K562 (cell line): Measurements from ENCODE around the gene FOXP4.

Experiments used
- COPS2 ChIP-seq: fragments of 450-650 bp; conservative IDR thresholded peaks from 2 replicates; pipeline ENCODE4 v1.6.1; 2016; ENCODE audit warnings: mild to moderate bottlenecking, moderate library complexity
- EP300 ChIP-seq: IDR thresholded peaks from 2 replicates; pipeline ENCODE4 v1.6.1; 2012; ENCODE audit warnings: low read length, improper control_type of control experiment
- NR2C2 ChIP-seq, 2 experiments: fragments of 200-800 bp in 1 of 2; sonication (Bioruptor generic) in 1 of 2; sonication (generic) in 1 of 2; formaldehyde crosslinking in 1 of 2; IDR thresholded peaks; 2 replicates each; pipeline versions ENCODE4 v1.6.1 to v1.8.0; 2016 to 2022; ENCODE audit warnings: mild to moderate bottlenecking in 1 of 2, missing compliant biosample characterization in 1 of 2, missing genetic modification characterization in 1 of 2, missing genetic modification reagents in 1 of 2
- PCBP1 ChIP-seq: fragments of 200-400 bp; formaldehyde crosslinking; IDR thresholded peaks from 2 replicates; pipeline ENCODE4 v1.6.1; 2018; ENCODE audit warnings: mild to moderate bottlenecking, low read depth, low read length; ENCODE audit not compliant: poor library complexity, severe bottlenecking
- POLR2A ChIP-seq: fragments of 450-650 bp; conservative IDR thresholded peaks from 2 replicates; pipeline ENCODE4 v1.6.1; 2016
- RCOR1 ChIP-seq, 2 experiments: IDR thresholded peaks; 2 replicates each; pipeline ENCODE4 v1.6.1; 2012; ENCODE audit warnings: low read depth in 2 of 2, low read length in 2 of 2, borderline replicate concordance in 1 of 2, improper control_type of control experiment in 1 of 2
- RFX5 ChIP-seq: IDR thresholded peaks from 2 replicates; pipeline ENCODE4 v1.6.1; 2011; ENCODE audit warnings: low read depth, mild to moderate bottlenecking, improper control_type of control experiment, low read length
- ZNF583 ChIP-seq: fragments of 250-450 bp; sonication (Bioruptor Pico); IDR thresholded peaks from 2 replicates; pipeline ENCODE4 v1.4.0; 2020
- TF ChIP-seq, protein P1 (sequence below): IDR thresholded peaks from 3 replicates; pipeline ENCODE4 v1.6.1; 2011; ENCODE audit warnings: borderline replicate concordance, mild to moderate bottlenecking, moderate library complexity; ENCODE audit not compliant: insufficient read length; ENCODE audit errors: extremely low read depth
- TF ChIP-seq, protein P2 (sequence below), 3 experiments: fragments of 200-800 bp in 1 of 3; sonication (Bioruptor generic) in 1 of 3; sonication (generic) in 1 of 3; formaldehyde crosslinking in 1 of 3; IDR thresholded peaks; 2 replicates each; pipeline versions ENCODE4 v1.6.1 to v1.8.0; 2016 to 2022; ENCODE audit warnings: mild to moderate bottlenecking in 2 of 3, missing compliant biosample characterization in 2 of 3, missing genetic modification characterization in 2 of 3, missing genetic modification reagents in 1 of 3
- TF ChIP-seq, protein P3 (sequence below): fragments of 150-350 bp; conservative IDR thresholded peaks from 2 replicates; pipeline ENCODE4 v1.6.1; 2014; ENCODE audit warnings: low read length
- TF ChIP-seq, protein P4 (sequence below), 3 experiments: IDR thresholded peaks in 2 of 3; conservative IDR thresholded peaks in 1 of 3; 2 replicates each; pipeline ENCODE4 v1.5.1; 2011 to 2012; ENCODE audit warnings: low read length in 3 of 3, mild to moderate bottlenecking in 3 of 3, control low read depth in 2 of 3, improper control_type of control experiment in 1 of 3, inconsistent platforms in 1 of 3, low read depth in 1 of 3, mixed read lengths in 1 of 3, moderate library complexity in 1 of 3; ENCODE audit not compliant: insufficient read depth in 2 of 3
- TF ChIP-seq, protein P5 (sequence below): sonication (generic); formaldehyde crosslinking; IDR thresholded peaks from 2 replicates; pipeline ENCODE4 v1.8.1; 2023; ENCODE audit warnings: mild to moderate bottlenecking, missing genetic modification reagents

GRCh38 chr6:41640426-41640825, 94.2 kb downstream of the FOXP4 start:
- no peak for TF ChIP-seq RCOR1 (IDR thresholded peaks at IDR 0.05; ENCODE audit: borderline replicate concordance in 1 of 2, low read depth in 2 of 2, low read length in 2 of 2)
- TF ChIP-seq, protein P1, sequence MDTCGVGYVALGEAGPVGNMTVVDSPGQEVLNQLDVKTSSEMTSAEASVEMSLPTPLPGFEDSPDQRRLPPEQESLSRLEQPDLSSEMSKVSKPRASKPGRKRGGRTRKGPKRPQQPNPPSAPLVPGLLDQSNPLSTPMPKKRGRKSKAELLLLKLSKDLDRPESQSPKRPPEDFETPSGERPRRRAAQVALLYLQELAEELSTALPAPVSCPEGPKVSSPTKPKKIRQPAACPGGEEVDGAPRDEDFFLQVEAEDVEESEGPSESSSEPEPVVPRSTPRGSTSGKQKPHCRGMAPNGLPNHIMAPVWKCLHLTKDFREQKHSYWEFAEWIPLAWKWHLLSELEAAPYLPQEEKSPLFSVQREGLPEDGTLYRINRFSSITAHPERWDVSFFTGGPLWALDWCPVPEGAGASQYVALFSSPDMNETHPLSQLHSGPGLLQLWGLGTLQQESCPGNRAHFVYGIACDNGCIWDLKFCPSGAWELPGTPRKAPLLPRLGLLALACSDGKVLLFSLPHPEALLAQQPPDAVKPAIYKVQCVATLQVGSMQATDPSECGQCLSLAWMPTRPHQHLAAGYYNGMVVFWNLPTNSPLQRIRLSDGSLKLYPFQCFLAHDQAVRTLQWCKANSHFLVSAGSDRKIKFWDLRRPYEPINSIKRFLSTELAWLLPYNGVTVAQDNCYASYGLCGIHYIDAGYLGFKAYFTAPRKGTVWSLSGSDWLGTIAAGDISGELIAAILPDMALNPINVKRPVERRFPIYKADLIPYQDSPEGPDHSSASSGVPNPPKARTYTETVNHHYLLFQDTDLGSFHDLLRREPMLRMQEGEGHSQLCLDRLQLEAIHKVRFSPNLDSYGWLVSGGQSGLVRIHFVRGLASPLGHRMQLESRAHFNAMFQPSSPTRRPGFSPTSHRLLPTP, result no peak
- TF ChIP-seq EP300, result no peak
- TF ChIP-seq RFX5, result no peak
- no peak for TF ChIP-seq COPS2
- TF ChIP-seq, protein P2, sequence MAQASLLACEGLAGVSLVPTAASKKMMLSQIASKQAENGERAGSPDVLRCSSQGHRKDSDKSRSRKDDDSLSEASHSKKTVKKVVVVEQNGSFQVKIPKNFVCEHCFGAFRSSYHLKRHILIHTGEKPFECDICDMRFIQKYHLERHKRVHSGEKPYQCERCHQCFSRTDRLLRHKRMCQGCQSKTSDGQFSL (CRISPR knock-in tag; IDR thresholded peaks at IDR 0.05), result no peak
- TF ChIP-seq, protein P2 (tag; IDR thresholded peaks at IDR 0.05), result no peak
- no peak for TF ChIP-seq NR2C2 (CRISPR knock-in tag; IDR thresholded peaks at IDR 0.05)
- no peak for TF ChIP-seq NR2C2 (tag; IDR thresholded peaks at IDR 0.05)
- TF ChIP-seq, protein P3, sequence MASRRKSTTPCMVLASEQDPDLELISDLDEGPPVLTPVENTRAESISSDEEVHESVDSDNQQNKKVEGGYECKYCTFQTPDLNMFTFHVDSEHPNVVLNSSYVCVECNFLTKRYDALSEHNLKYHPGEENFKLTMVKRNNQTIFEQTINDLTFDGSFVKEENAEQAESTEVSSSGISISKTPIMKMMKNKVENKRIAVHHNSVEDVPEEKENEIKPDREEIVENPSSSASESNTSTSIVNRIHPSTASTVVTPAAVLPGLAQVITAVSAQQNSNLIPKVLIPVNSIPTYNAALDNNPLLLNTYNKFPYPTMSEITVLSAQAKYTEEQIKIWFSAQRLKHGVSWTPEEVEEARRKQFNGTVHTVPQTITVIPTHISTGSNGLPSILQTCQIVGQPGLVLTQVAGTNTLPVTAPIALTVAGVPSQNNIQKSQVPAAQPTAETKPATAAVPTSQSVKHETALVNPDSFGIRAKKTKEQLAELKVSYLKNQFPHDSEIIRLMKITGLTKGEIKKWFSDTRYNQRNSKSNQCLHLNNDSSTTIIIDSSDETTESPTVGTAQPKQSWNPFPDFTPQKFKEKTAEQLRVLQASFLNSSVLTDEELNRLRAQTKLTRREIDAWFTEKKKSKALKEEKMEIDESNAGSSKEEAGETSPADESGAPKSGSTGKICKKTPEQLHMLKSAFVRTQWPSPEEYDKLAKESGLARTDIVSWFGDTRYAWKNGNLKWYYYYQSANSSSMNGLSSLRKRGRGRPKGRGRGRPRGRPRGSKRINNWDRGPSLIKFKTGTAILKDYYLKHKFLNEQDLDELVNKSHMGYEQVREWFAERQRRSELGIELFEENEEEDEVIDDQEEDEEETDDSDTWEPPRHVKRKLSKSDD, result no peak
- TF ChIP-seq, protein P4, sequence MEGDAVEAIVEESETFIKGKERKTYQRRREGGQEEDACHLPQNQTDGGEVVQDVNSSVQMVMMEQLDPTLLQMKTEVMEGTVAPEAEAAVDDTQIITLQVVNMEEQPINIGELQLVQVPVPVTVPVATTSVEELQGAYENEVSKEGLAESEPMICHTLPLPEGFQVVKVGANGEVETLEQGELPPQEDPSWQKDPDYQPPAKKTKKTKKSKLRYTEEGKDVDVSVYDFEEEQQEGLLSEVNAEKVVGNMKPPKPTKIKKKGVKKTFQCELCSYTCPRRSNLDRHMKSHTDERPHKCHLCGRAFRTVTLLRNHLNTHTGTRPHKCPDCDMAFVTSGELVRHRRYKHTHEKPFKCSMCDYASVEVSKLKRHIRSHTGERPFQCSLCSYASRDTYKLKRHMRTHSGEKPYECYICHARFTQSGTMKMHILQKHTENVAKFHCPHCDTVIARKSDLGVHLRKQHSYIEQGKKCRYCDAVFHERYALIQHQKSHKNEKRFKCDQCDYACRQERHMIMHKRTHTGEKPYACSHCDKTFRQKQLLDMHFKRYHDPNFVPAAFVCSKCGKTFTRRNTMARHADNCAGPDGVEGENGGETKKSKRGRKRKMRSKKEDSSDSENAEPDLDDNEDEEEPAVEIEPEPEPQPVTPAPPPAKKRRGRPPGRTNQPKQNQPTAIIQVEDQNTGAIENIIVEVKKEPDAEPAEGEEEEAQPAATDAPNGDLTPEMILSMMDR (IDR thresholded peaks at IDR 0.05 in 2 of 3, conservative IDR thresholded peaks at IDR 0.05 in 1 of 3; ENCODE audit: insufficient read depth in 2 of 3, low read depth in 1 of 3, low read length in 3 of 3), result no peak
- no peak for TF ChIP-seq POLR2A
- TF ChIP-seq PCBP1, result no peak
- TF ChIP-seq, protein P5, sequence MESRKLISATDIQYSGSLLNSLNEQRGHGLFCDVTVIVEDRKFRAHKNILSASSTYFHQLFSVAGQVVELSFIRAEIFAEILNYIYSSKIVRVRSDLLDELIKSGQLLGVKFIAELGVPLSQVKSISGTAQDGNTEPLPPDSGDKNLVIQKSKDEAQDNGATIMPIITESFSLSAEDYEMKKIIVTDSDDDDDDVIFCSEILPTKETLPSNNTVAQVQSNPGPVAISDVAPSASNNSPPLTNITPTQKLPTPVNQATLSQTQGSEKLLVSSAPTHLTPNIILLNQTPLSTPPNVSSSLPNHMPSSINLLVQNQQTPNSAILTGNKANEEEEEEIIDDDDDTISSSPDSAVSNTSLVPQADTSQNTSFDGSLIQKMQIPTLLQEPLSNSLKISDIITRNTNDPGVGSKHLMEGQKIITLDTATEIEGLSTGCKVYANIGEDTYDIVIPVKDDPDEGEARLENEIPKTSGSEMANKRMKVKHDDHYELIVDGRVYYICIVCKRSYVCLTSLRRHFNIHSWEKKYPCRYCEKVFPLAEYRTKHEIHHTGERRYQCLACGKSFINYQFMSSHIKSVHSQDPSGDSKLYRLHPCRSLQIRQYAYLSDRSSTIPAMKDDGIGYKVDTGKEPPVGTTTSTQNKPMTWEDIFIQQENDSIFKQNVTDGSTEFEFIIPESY, result no peak
- no peak for TF ChIP-seq ZNF583 (CRISPR knock-in tag)
